ENCODE data around the gene SRP72. TPM values are rescaled to one million over a fixed set of nuclear protein-coding genes. Genes with fewer than 3 reads are reported as not detected.

SRP72 gene
- total and polyA plus RNA-seq, 2 donors (not counting 3 experiments of a cell fraction or from before 2014, with no cell fraction given) = 65.7 to 132 TPM

DNA sequence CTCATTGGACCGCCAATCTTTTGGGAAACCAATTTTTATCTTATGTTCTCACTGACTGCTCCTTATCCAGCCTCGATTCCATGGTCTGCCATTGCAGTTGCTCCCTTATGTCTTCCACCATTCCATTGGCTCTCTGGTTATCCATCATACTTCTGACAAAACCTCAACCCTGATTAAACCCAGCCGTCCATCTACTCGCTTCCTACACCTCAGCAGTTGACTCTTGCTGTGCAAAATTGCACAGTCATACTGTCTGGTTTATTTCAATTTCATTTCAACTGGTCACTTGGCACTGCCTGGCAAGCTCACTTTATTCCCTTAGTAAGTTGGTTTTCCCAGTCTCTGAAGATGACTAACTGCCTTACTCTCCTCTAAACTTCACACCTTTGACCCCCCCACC is 64.4 kb downstream of the SRP72 start:
- no peak for DNase-seq (ENCODE audit: low read depth, low spot score)
- CTCF ChIA-PET = interaction anchor here (2.9 kb wide), 1 partner anchor 13 kb away, joined by 14 read pairs; no protein-coding TSS in a partner anchor
- H3K4me1 ChIP-seq (ENCODE audit: control insufficient read depth, extremely low read depth, insufficient read depth, low read length) = peaks cover 7% of the 10 kb centered on the region
- dilution Hi-C loops (cut with MboI; ENCODE audit: extremely low pct_ligation_motif_present, low sequenced_read_pairs) (no loop called here), intact Hi-C loops (cut with micrococcal nuclease) (no loop called here)
- H3K27ac ChIP-seq (ENCODE audit: insufficient read depth, low read depth, low read length) = no peak overlapping the region
- TF ChIP-seq, protein P1, sequence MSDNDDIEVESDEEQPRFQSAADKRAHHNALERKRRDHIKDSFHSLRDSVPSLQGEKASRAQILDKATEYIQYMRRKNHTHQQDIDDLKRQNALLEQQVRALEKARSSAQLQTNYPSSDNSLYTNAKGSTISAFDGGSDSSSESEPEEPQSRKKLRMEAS (IDR thresholded peaks at IDR 0.05; ENCODE audit: insufficient read depth, insufficient read length) = no peak
- TF ChIP-seq POLR2A (IDR thresholded peaks at IDR 0.05; ENCODE audit: low read depth, low read length) = no peak
- no peaks in the 10 kb centered on the region for H3K9me1 ChIP-seq (replicated peaks; ENCODE audit: control insufficient read depth, extremely low read depth, insufficient read depth, low read length)
- H3K4me2 ChIP-seq (ENCODE audit: insufficient read depth, low read length) = no peak overlapping the region
- no TSS peak for BruUV-seq (replicated peaks)
- no peak overlapping the region for H3K4me3 ChIP-seq (replicated peaks in 1 of 3; ENCODE audit: insufficient read depth in 1 of 3, low read depth in 1 of 3, low read length in 3 of 3)
- POLR2A ChIA-PET = no interaction called here
- no peak for FAIRE-seq
- H2AFZ ChIP-seq (ENCODE audit: low read depth, low read length) = no peak overlapping the region
- peaks cover 29 to 35% of the 10 kb centered on the region in 2 experiments for H3K27me3 ChIP-seq (ENCODE audit: control insufficient read depth in 2 of 2, insufficient read depth in 2 of 2, low read length in 2 of 2)
- H4K20me1 ChIP-seq (replicated peaks; ENCODE audit: control insufficient read depth, extremely low read depth, insufficient read depth, low read length) = no peaks in the 10 kb centered on the region
- H3K9ac ChIP-seq (replicated peaks; ENCODE audit: extremely low read depth, insufficient read depth, low read length) = no peak overlapping the region
- no peaks in the 10 kb centered on the region for H3K9me3 ChIP-seq (replicated peaks; ENCODE audit: control insufficient read depth, insufficient read depth, low read length)
- H3K79me2 ChIP-seq (ENCODE audit: control insufficient read depth, insufficient read depth, low read length) = no peaks in the 10 kb centered on the region
- H3K36me3 ChIP-seq (ENCODE audit: control insufficient read depth in 2 of 2, extremely low read depth in 1 of 2, insufficient read depth in 2 of 2, low read length in 2 of 2) = no peaks in the 10 kb centered on the region

DNA sequence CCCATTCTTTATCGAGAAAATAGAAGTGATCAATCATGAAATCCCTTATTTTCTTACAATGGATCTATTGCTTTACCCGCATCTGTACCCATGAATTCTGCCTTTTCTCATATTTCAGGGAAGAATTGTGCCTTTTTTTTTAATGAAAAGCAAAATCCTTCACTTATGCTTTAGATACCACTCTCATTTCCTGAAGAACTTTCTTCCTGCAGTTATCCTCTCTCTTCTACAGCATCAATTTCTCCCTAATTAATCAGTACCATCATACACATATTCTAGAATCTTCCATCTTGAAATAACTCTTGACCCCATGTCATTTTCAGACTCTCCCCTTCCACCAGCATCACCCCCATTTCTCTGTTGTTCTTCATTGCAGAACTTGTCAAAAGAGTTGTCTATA is 64.8 kb downstream of the SRP72 start:
- H3K4me1 ChIP-seq (ENCODE audit: control insufficient read depth, extremely low read depth, insufficient read depth, low read length) = peaks cover 7% of the 10 kb centered on the region
- ChIA-PET POLR2A (no interaction called here), CTCF (no interaction called here)
- intact Hi-C loops (cut with micrococcal nuclease) (no loop called here), dilution Hi-C loops (cut with MboI; ENCODE audit: extremely low pct_ligation_motif_present, low sequenced_read_pairs) (no loop called here)
- peaks cover 29 to 35% of the 10 kb centered on the region in 2 experiments for H3K27me3 ChIP-seq (ENCODE audit: control insufficient read depth in 2 of 2, insufficient read depth in 2 of 2, low read length in 2 of 2)
- no peak overlapping the region for H3K9ac ChIP-seq (replicated peaks; ENCODE audit: extremely low read depth, insufficient read depth, low read length)
- H3K4me2 ChIP-seq (ENCODE audit: insufficient read depth, low read length) = no peak overlapping the region
- no peaks in the 10 kb centered on the region for H3K9me1 ChIP-seq (replicated peaks; ENCODE audit: control insufficient read depth, extremely low read depth, insufficient read depth, low read length)
- FAIRE-seq (no peak), DNase-seq (ENCODE audit: low read depth, low spot score) (no peak)
- H2AFZ ChIP-seq (ENCODE audit: low read depth, low read length) = no peak overlapping the region
- no peak for TF ChIP-seq MYC (IDR thresholded peaks at IDR 0.05; ENCODE audit: low read depth, low read length)
- no peak for TF ChIP-seq FOS (IDR thresholded peaks at IDR 0.05; ENCODE audit: borderline replicate concordance, insufficient read depth, low read length)
- TF ChIP-seq GATA2 (IDR thresholded peaks at IDR 0.05; ENCODE audit: insufficient read depth, insufficient read length, low read depth, low read length) = no peak
- TF ChIP-seq POLR2A (IDR thresholded peaks at IDR 0.05; ENCODE audit: low read depth, low read length) = no peak
- no peaks in the 10 kb centered on the region for H4K20me1 ChIP-seq (replicated peaks; ENCODE audit: control insufficient read depth, extremely low read depth, insufficient read depth, low read length)
- no TSS peak for BruUV-seq (replicated peaks)
- H3K79me2 ChIP-seq (ENCODE audit: control insufficient read depth, insufficient read depth, low read length) = no peaks in the 10 kb centered on the region
- H3K27ac ChIP-seq (ENCODE audit: insufficient read depth, low read depth, low read length) = no peak overlapping the region
- H3K4me3 ChIP-seq (replicated peaks in 1 of 3; ENCODE audit: insufficient read depth in 1 of 3, low read depth in 1 of 3, low read length in 3 of 3) = no peak overlapping the region
- H3K9me3 ChIP-seq (replicated peaks; ENCODE audit: control insufficient read depth, insufficient read depth, low read length) = no peaks in the 10 kb centered on the region
- no peaks in the 10 kb centered on the region for H3K36me3 ChIP-seq (ENCODE audit: control insufficient read depth in 2 of 2, extremely low read depth in 1 of 2, insufficient read depth in 2 of 2, low read length in 2 of 2)

Data from endothelial cell of umbilical vein (primary cell).